ENCODE measurements around the gene CLBA1.

GRCh38 chr14:104996483-104996882 lies 10.9 kb downstream of the CLBA1 start:
- TF ChIP-seq CTCF (conservative IDR thresholded peaks at IDR 0.05; ENCODE audit: low read depth, low read length) = no peak
- TF ChIP-seq EZH2 (IDR thresholded peaks at IDR 0.05; ENCODE audit: borderline replicate concordance, low read depth, low read length, poor library complexity, severe bottlenecking) = no peak

Data from A673 (cell line).